HG03457 (cell line): ENCODE results near the gene GMFB.

Experiments
- ATAC-seq: cut with Tn5 transposase; IDR thresholded peaks from one replicate; pipeline ENCODE4 v1.9.1; 2021; ENCODE audit warnings: moderate number of reproducible peaks; ENCODE audit not compliant: unreplicated experiment

GMFB gene

GRCh38 chr14:54435500-54435981 lies 53.2 kb downstream of the GMFB start:
- ATAC-seq, result peak; percentile 41

DNA sequence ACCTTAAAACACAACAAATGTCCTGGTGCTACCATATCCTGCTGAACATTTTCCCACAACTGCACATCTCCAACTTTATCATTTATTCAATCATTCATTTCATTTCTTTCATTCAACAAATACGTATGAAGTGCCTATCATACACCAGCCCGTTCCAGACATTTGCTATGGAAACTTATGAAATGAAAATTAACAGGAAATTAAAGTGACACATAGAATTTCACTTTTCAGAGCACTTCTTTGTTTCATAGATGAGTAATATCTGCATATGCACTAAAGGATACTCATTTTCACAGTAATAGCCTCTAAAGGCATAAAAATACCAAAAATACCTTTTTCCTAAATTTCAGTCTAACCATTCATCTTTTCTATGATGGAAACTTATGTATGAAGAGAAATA lies 60.3 kb downstream of the GMFB start:
- no peak for ATAC-seq

- ATAC-seq, result no peak
Observed at GRCh38 chr14:54427871-54428270, 60.9 kb downstream of the GMFB start.

GRCh38 chr14:54425537-54426274 lies 63.1 kb downstream of the GMFB start:
- no peak for ATAC-seq

GRCh38 chr14:54425068-54425467 lies 63.7 kb downstream of the GMFB start:
- ATAC-seq, result no peak
